Measurements from ENCODE around the gene MCOLN1.

Gene MCOLN1

DNA sequence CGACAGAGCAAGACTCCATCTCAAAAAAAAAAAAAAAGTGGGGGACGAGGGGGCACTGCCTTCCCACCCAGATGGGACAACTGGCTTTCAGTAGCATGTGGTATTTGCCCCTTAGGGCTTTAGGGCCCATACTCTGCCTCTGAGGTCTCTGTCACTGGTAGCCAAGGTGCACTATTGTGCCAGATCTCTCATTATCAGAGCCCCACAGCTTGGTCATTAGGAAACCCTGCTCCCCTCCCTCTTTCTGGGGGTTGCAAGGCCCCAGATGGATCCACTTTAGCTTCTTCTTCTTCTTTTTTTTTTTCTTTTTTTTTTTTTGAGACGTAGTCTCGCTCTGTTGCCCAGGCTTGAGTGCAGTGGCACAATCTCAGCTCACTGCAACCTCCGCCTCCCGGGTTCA lies 17.7 kb upstream of the MCOLN1 start:
- DNase-seq (ENCODE audit: low spot score): no peak

DNA sequence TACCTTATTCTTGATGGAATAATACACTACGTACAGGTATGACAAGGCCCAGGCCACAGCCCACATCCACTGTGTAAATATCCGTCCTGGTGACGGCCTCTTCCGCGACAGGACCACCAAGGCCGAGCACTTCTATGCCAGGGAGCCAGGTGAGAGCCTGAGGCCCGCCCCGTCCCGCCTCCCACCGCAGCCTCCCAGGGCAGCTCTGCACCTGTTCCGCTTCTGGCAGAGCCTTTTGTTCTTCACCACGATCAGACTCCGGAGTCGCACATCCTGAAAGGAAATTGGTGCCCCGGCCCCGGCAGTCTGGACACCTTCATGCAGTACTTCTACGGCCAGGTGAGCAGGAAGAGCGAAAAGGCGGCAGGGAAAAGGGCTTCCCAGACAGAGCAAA lies 17.1 kb upstream of the MCOLN1 start:
- no peak for DNase-seq (ENCODE audit: low spot score)

DNA sequence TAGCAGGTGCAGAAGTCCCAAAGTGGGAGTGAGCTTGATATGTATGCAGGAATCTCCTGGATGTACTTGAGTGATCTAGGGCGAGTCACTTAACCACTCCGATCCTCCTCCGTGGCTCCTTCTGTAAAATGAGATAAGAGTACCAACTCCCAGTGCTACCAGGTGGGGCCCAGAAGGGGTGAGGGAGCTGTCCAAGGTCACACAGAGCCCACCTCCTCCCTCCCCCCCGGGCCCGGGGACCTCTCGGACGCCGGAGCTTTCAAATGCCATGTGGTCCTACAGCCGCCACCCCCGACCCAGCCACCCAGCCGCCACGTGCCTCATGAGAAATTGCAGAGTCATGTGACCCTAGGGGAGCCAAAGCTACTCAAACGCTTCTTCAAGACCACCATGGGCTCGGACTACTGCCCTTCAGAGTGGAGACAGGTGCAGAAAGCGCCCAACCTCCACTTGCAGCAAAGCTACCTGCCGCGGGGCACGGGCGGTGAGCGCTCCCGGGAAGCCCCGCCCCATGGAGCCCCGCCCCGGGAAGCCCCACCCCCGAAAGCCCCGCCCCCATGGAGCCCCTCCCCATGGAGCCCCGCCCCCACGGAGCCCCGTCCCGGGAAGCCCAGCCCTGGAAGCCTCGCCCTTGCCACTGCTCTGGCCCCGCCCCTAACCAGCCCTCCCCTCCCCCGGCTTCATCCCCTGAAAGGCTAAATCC lies 16.6 kb upstream of the MCOLN1 start:
- DNase-seq (ENCODE audit: low spot score): no peak

DNA sequence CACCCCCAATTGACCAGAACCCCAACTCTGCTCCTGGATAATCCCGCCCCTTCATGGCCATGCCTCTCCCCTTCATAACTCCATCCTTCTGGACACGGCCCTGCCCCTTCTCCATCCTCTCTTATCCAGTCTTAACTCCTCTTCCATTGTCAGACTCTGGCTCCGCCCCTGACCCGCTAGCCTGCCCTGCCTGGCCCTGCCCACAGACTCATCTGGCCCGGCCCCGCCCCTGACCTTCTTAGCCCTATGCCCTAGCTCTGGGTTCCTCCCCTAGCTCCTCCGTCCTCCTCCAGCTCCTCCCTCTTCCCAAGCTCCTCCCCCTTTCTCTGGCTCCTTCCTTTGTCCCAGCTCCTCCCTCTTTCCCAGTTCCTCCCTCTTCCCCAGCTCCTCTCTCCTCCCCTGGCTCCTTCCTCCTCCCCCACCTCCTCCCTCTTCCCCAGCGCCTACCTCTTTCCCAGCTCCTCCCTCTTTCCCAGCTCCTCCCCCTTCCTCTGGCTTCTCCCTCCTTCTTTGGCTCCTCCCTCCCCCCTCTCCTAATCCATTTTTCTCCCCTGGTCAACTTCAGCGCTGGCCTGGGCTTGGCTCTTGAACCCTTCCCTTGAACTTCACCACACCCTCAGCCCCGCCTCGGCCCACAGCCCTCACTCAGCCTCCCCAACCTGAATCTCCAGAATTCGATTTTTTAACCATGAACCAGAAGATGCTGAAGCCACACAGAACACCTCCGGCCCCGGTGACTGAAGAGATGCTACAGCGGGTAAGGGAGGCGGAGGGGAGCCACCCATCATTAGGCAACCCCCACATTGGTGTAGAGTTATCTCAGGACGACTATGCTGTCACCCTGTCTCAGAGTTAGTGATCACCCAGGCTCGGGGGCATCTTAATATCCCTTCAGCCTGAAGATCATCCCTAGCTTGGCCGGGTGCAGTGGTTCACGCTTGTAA lies 15.8 kb upstream of the MCOLN1 start:
- DNase-seq (ENCODE audit: low spot score): peak; percentile 66

DNA sequence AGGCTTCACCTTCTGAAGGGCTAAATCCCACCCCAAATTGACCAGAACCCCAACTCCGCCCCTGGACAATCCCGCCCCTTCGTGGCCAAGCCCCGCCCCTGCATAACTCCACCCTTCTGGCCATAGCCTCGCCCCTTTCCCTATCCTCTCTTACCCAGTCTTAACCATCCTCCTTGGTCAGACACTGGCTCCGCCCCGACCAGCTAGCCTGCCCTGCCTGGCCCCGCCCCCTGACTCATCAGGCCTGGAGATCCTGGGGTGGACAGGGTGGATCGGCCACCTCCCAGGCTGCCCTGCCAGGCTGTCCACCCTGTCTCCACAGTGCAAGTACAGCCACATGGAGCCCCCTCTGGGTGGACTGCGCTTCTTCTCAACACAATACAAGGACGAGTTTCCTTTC lies 14.5 kb upstream of the MCOLN1 start:
- no peak for DNase-seq (ENCODE audit: low spot score)

DNA sequence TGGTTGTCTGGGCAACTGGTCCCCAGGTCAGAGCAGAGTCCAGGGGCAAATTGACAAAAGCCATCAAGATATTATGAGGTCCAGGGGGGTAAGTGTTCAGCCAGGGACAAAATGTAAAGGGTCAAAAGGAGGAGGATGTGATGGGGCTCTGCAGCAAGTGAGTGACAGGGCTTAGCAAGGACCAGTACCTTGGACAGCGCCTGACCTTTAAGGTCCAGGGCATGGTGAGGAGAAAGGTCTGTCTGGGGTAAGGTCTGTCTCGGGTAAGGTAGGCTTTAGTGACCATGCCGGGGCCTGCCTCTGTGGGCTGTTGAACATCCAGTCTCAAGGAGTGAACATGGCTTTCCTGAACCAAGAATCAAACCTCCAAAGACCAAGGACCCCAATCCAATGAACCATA lies 12.8 kb upstream of the MCOLN1 start:
- no peak for DNase-seq (ENCODE audit: low spot score)

DNA sequence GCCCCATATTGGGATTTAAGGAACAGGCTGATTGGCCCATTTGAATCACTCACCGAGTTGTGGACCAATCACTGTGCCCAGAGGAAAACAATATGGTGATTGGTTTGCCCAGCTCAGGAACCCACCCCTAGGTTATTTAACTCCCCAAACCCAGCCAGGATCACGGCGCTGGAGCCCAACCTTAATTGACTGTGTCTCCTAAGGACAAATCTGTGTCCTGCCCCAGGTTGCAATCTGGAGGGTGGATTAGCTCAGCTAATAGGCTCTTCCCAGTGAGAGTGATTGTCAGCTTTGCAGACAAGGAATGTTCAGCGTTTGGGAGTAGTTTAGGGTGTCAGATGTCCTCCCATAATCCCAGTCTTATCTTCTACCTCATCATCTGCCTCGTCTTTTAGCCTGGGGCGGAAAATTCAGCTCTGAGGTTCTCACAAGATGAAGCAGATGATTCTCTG lies 10.0 kb upstream of the MCOLN1 start:
- no peak for DNase-seq (ENCODE audit: low spot score)

DNA sequence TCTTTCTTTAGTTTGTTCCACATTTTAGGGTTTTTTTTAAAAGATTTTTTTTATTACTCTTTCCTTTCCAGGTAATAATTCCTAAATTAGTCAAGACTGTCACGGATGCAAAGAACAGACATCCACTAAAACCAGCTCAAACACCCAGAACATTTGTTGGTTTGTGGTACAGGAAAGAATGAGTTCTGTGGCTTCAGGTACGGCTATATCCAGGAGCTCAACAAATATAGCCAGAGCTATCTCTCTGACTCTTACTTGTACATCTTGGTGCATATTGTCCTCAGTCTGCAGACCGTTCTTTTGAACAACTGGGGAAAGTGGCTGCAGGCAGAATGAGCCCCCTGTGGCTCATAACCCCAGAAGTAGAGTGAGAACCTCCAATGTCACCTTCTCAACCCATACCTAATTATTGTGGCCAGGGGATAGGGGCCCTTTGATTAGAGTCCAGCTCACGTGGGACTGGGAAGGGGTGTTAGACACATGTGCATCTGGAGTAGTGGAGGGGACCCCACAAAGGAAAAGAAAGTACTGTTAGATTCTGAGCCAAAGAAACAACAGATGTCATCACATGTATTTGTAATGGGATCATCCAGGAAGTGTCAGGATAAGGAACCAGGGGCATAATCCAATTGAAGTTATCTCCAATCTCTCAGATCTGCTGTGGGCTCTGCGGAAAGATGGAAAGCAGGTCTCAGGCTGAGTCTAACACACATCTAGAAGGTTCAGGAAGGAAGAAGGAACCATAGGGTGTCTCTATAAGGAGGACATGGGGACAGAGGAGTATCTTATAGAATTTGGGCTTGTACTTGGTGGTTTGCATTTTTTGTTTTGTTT lies 8.4 kb upstream of the MCOLN1 start:
- DNase-seq (ENCODE audit: low spot score): no peak

DNA sequence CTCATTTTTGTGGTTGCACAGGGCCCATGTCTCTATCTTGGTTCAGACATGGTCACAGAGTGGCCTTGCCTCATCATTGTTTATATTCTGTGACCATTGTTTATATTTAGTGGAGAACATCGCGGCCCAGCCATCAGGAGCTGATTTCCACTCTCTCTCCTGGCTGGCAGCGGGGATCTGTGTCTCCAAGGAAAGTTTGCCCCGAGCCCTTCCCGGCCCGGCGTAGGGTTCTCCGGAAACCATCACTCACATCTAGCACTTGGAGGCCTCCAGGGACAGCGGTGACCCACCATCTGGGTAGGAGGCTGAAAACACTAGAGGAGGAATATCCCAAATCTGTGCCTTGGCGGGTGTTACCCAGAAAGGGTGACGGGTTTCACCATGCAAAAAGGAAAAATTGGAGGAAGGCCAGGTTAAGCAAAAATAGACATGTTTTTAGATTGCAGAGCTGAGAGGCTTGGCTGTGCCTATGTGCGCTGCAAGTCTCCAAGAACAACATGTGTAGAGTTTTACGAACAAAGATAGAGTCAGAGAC lies 7.2 kb upstream of the MCOLN1 start:
- DNase-seq (ENCODE audit: low spot score): peak; percentile 48

DNA sequence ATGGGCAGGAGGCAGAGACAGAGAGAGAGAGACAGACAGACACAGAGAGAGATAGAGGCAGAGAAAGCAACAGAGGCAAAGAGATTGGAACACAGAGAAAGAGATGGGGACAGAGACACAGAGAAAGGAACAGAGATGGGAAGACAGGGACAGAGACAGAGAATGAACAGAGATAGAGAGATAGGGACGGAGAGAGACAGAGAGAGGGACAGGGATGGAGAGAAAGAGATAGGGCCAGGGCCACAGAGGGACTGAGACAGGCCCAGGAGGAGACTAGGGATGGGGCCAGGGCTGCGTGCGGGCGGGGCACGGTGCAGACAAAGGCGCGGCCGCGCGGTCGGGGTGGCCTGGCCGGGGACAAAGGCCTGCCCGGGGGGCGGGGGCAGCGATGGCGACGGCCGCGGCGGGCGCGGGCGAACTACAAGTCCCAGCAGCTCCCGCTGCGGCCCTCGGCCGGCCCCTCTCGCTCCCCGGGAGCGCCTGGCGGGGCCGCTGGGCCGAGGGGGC lies 6.7 kb upstream of the MCOLN1 start, which contains the start of gene ZNF358:
TSS of gene ZNF358 (plus strand) at position 459 of the 507 bp plus-strand sequence. CDS start 3,140 bp downstream, outside the sequence.
- peak; percentile 88 for DNase-seq (ENCODE audit: low spot score)

DNA sequence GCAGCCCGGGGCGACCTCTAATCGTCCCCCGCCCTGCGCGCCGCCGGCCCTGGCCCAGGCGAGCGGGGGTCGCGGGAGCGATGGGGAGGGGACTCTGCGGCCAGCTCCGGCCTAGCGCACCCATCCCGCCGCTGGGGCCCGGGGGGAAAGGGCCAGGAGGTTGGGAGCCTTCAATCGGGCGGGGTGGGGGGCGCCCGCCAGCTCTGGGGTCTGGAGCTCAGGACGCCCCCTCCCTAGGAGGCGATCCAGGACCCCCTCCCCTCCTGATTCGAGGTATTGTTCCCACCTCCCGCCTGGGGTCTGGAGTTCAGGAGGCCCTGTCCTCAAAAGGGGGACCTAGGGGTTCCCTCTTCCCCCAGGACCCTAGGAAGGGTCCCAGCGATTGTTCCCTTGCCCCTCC lies 6.1 kb upstream of the MCOLN1 start:
- DNase-seq (ENCODE audit: low spot score): no peak

DNA sequence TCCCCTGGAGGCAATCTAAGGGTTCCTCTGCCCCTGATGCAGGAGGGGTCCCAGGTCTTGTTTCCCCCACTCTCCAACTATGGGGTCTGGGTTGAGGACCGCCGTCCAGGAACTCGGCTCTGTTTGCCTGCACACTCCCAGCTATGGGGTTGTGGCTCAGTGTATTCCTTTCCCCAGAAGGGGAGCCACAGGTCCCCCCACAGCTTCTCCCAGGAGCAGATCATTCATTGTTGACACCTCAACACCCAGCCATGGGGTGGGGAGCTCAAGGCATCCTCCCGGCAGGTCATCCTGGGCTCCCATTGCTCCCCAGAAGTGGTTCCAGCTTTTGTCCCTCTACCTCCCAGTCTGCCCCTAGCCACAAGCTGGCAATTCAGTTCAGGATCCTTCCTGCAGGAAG lies 5.5 kb upstream of the MCOLN1 start:
- no peak for DNase-seq (ENCODE audit: low spot score)

DNA sequence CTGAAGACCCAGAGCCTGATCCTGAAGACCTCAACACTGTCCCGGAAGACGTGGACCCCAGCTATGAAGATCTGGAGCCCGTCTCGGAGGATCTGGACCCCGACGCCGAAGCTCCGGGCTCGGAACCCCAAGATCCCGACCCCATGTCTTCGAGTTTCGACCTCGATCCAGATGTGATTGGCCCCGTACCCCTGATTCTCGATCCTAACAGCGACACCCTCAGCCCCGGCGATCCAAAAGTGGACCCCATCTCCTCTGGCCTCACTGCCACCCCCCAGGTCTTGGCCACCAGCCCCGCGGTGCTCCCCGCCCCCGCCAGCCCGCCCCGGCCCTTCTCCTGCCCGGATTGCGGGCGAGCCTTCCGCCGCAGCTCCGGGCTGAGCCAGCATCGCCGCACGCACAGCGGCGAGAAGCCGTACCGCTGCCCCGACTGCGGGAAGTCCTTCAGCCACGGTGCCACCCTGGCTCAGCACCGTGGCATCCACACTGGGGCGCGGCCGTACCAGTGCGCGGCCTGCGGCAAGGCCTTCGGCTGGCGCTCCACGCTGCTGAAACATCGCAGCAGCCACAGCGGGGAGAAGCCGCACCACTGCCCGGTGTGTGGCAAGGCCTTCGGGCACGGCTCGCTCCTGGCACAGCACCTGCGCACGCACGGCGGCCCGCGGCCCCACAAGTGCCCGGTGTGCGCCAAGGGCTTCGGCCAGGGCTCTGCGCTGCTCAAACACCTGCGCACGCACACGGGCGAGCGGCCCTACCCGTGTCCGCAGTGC lies 2.9 kb upstream of the MCOLN1 start:
- no peak for DNase-seq (ENCODE audit: low spot score)

DNA sequence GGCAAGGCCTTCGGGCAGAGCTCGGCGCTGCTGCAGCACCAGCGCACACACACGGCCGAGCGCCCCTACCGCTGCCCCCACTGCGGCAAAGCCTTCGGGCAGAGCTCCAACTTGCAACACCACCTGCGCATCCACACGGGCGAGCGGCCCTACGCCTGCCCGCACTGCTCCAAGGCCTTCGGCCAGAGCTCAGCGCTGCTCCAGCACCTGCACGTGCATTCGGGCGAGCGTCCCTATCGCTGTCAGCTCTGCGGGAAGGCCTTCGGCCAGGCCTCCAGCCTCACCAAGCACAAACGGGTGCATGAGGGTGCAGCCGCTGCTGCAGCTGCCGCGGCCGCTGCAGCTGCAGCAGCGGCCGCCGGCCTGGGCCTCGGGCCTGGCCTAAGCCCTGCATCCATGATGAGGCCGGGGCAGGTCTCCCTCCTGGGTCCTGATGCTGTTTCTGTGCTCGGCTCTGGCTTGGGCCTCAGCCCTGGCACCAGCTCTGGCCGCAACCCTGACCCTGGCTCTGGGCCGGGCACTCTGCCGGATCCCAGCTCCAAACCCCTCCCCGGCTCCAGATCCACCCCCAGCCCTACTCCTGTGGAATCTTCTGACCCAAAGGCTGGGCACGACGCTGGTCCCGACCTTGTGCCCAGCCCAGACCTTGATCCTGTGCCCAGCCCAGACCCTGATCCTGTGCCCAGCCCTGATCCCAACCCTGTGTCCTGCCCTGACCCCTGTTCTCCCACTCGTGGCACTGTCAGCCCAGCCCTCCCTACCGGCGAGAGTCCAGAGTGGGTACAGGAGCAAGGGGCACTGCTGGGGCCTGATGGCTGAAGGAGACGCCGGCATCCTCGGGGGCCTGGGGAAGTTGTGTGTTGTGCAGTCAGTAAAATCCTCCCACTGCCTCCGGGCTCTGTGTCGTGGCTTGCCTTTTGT lies 2.0 kb upstream of the MCOLN1 start:
- peak; percentile 62 for DNase-seq (ENCODE audit: low spot score)

DNA sequence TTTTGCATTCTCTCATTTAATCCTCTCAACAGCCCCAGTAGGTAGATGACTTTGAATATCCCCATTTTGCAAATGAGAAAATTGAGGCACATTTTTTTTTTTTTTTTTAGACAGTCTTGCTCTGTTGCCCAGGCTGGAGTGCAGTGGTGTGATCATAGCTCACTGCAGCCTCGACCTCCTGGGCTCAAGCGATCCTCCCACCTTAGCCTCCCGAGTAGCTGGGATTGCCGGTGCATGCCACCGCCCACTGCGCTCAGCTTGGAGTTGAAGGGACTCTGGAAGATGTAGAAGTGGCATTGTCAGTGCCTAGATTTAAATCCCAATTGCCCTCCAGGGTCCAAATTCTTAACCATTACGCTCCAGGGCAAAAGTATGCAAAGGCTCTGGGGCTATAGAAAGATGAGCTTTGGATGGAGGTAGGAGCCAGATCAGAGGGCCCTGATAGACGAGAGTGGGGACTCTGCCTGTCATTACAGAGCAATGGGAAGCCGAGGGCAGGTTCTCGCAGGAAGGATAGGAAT lies 813 bp upstream of the MCOLN1 start:
- no peak for DNase-seq (ENCODE audit: low spot score)

DNA sequence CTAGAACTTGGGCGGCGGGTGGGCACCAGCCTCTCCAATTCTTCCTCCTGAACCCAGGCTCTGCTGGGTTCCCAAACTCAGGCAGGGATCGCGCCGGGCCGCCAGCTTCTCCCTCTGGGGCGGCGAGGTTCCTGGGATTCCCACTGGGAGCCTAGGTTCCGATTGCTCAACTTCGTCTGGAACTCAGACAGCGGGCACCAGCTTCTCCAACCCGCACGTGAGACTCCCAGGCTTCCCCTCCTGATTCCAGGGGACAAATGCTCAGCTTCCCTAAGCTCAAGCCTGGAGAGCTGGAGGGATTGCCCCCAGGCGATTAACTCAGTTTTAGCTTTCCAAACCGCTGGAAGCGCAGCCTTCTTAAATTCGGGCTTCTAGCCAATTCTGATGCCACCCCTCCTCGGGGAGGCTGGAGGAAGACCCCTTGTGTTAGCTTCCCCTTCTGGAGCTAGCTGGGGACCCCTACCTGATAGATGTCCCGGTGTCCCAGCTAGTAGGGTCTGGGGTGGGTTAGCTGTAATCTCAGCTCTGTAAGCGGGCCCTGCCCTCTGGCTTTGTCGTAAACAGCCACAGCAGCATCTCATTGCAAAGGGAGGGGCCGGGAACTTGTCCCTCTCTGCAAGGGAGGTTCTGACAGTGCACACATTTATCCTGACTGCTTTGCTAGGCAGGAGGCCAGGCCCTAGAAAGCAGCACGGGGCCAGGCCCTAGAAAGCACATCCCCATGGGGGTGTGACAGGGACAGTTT lies 671 bp downstream of the MCOLN1 start:
- no peak for DNase-seq (ENCODE audit: low spot score)

DNA sequence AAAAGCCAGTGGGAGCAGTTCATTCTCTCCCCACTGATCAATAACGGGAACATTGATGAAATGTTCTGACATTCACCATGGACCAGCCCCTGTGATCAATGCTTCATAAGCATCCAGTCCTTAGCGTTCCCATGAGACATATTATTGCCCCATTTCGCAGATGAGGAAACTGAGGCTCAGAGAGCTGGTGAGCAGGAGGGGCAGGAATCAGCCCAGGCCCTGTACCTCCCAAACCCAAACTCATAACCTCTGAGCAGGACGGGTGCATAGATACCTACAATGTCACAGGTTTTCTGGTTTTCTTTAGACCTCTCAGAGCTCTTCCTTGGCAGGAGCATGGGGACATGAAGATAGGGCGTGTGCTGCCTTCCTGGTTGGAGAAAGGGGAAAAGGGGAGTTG lies 2.1 kb downstream of the MCOLN1 start:
- no peak for DNase-seq (ENCODE audit: low spot score)

DNA sequence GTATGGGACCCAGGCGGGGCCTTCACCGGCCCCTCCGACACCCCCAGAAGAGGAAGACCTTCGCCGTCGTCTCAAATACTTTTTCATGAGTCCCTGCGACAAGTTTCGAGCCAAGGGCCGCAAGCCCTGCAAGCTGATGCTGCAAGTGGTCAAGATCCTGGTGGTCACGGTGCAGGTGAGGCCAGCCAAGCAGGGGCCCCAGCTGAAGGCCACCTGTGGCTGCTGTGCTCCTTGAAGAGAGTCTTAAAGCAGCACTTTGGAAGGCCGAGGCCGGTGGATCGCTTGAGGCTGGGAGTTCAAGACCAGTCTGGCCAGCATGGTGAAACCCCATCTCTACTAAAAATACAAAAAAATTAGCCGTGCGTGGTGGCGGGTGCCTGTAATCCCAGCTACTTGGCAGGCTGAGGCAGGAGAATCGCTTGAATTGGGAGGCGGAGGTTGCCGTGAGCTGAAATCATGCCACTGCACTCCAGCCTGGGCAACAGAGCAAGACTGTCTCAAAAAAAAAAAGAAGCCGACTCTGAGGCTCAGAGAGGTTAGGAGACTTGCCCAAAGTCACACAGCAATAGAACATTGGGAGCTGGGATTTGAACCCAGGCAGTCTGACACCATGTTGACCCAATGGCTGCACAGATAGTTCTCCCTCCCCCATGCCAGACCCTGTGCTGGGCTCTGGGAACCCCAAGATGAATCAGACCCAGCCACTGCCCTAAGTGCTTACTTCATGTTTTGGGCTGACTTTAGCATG lies 2.7 kb downstream of the MCOLN1 start:
- no peak for DNase-seq (ENCODE audit: low spot score)

Measured in Ammon's horn (tissue), 1 donor.